ENCODE results near the gene NTN5. TPM values are rescaled to one million over a fixed set of nuclear protein-coding genes. Genes with fewer than 3 reads are reported as not detected.
A peak's percentile ranks its signal among the peaks of the same experiment; 100 is the strongest.
"Not testable (repeated sequence)": the region's sequence is repeated elsewhere in the genome, so short reads cannot be mapped to it uniquely, and the experiment has no call there.

Gene NTN5
- total RNA-seq, 1 experiment from 2014 or later = not detected

DNA sequence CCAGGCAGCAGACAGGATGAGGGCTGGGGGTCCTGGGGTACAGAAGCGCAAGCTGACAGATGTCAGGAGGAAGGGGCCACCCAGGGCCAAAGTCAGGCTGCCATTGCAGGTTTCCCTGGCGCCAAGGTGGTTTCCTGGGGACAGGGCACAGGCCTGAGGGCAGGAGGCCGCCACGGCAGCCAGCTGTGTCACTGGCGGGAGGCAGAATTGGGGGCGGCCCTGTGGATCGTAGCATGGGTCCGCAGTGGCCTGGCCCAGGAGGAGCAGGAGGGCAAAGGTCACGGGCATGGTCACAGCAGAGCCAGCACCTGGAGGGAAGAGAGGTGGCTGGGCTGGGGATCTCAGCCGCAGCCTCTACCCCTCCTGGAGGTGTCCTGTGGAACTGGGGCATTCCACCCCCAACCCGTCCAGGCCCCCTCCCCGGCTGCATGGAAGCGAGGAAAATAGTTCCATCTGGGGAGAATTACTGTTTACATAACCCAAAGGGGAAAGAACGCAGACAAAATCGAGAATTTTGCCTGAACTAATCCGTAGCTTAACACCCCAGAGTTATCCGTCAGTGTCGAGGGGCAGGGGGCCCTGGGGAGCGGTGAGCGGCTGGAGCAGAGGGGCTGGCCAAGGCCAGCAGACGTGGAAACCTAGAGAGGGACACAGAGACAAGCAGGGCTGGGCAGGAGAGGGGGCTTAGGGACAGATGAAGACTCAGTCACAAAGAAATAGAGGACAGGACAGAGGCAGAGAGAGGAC is 1.9 kb downstream of the NTN5 start:
- Histone ChIP-seq H3K27me3 (replicated peaks) (no peaks in the 10 kb centered on the region), H3K36me3 (no peaks in the 10 kb centered on the region), H3K4me3 (no peak overlapping the region), H3K4me1 (replicated peaks) (no peaks in the 10 kb centered on the region), H3K9me3 (replicated peaks) (no peaks in the 10 kb centered on the region), H3K27ac (no peak overlapping the region)
- DNase-seq (ENCODE audit: low read depth in 1 of 2, low spot score in 2 of 2) = no peak

DNA sequence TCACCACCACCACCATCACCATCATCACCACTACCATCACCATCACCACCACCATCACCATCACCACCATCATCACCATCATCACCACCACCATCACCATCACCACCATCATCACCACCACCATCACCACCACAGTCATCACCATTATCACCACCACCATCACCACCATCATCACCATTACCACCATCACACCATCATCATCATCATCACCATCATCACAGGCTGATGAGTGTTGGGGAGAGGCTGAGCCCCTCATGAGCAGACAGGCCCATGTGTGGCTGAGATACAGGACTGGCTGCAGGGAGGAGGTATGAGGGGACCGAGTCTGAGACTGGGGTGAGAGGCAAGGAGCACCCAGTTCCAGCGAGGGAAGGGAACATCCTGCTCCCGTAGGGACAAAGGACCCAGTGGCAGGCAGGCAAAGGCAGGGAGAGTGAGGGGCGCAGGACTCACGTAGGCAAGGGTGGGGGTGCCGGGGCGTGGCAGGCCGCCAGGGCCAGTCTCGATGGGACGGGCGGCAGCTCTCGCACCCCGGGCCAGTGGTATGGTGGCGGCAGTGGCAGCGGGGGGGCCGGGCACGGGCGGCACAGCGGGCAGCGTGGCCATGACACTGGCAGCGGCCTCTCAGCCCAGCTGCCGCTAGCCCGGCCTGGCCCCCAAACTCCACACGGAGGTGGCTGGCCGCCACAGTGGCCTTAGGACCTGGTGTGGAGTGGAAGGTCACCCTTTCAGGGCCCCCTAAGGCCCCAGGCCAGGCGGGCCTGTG is 2.7 kb downstream of the NTN5 start:
- no peak overlapping the region for H3K27ac ChIP-seq
- no peak for DNase-seq (ENCODE audit: low read depth in 1 of 2, low spot score in 2 of 2)
- H3K4me1 ChIP-seq (replicated peaks) = no peaks in the 10 kb centered on the region
- no peak overlapping the region for H3K4me3 ChIP-seq
- H3K27me3 ChIP-seq (replicated peaks) = no peaks in the 10 kb centered on the region
- no peaks in the 10 kb centered on the region for H3K9me3 ChIP-seq (replicated peaks)
- no peaks in the 10 kb centered on the region for H3K36me3 ChIP-seq

DNA sequence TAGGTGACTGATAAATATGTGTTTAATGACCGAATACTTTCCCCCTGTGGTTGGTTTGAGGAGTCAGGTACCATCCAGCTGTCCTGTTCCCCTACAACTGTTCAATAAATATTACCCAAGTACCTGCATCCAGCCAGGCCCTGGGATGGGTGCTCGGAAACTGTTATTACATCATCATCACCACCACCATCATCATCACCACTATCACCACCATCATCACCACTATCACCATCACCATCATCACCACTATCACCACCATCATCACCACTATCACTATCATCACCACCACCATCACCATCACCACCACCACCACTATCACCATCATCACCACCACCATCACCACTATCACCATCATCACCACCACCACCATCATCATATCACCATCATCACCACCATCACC is 4.1 kb downstream of the NTN5 start:
- H3K36me3 ChIP-seq = no peaks in the 10 kb centered on the region
- H3K27ac ChIP-seq = no peak overlapping the region
- no peak overlapping the region for H3K4me3 ChIP-seq
- no peaks in the 10 kb centered on the region for H3K27me3 ChIP-seq (replicated peaks)
- DNase-seq (ENCODE audit: low read depth in 1 of 2, low spot score in 2 of 2) = no peak
- no peaks in the 10 kb centered on the region for H3K9me3 ChIP-seq (replicated peaks)
- no peaks in the 10 kb centered on the region for H3K4me1 ChIP-seq (replicated peaks)

DNA sequence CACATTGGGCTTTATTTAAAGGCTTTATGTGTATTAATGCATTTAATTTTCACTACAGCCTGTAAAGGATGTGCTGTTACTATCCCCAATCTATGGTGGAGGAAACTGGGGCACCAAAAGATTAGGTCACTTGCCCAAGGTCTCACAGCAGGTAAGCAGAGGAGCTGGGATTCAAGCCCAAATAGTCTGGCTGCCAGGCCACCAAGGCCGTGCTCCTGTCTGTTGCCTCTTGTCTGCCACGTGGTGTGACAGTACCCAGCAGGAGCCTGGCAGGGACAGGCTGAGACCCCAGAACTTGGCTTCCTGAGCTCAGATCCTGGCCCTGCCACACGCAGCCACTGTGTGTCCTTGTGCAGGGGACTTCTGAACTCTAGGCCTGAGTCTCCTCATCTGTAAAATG is 4.5 kb downstream of the NTN5 start:
- Histone ChIP-seq H3K4me1 (replicated peaks) (no peaks in the 10 kb centered on the region), H3K27me3 (replicated peaks) (no peaks in the 10 kb centered on the region), H3K4me3 (no peak overlapping the region), H3K36me3 (no peaks in the 10 kb centered on the region), H3K9me3 (replicated peaks) (no peaks in the 10 kb centered on the region), H3K27ac (no peak overlapping the region)
- DNase-seq (ENCODE audit: low read depth in 1 of 2, low spot score in 2 of 2) = no peak

DNA sequence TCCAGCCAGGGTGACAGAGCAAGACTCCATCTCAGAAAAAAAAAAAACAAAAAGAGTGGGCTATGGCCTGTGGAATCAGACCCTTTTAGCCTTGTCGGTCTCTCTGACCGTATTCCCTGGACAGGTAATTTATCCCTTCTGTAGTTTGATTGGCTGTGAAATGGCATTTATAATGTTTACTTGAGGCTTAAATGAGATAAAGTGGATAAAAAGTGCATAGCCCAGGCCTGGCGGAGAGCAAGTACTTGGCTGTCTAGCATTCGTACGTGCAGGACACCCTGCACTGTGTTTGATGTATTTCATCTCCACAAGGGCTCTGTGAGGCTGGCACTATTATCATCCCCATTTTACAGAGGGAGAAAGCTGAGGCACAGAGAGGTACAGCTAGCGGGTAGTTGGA is 7.0 kb downstream of the NTN5 start:
- no peak for DNase-seq (ENCODE audit: low read depth in 1 of 2, low spot score in 2 of 2)
- Histone ChIP-seq H3K36me3 (no peaks in the 10 kb centered on the region), H3K4me3 (no peak overlapping the region), H3K9me3 (replicated peaks) (no peaks in the 10 kb centered on the region), H3K4me1 (replicated peaks) (0 out of 2 replicates have a peak, but pooled peaks cover under 1% of the 10 kb centered on the region), H3K27me3 (replicated peaks) (no peaks in the 10 kb centered on the region), H3K27ac (no peak overlapping the region)

- Histone ChIP-seq H3K27me3 (replicated peaks) (no peaks in the 10 kb centered on the region), H3K36me3 (no peaks in the 10 kb centered on the region), H3K4me1 (replicated peaks) (0 out of 2 replicates have a peak, but pooled peaks cover 3% of the 10 kb centered on the region), H3K4me3 (no peak overlapping the region), H3K9me3 (replicated peaks) (no peaks in the 10 kb centered on the region), H3K27ac (no peak overlapping the region)
- no peak for DNase-seq (ENCODE audit: low read depth in 1 of 2, low spot score in 2 of 2)
Observed at GRCh38 chr19:48664476-48664875, 8.3 kb downstream of the NTN5 start.

DNA sequence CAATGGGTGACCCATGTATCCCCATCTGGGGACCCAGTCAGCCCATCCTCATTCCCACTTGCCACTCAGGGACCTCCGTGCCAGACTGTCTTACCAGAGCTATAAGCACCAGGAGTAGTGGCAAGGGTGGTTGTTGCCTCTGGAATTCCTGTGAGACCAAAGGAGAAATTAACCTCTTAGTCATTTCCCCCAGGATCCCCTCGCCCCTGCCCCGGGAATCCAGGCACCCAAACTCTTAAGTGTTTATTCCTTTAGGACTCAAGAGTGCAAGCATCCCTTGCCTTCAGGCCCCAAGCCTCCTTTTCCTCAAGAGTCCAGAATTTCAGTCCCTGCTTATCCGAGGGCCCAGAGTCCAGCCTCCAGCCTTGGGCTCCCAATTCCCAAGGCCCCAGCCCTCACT is 9.2 kb downstream of the NTN5 start:
- Histone ChIP-seq H3K36me3 (no peaks in the 10 kb centered on the region), H3K4me1 (replicated peaks) (0 out of 2 replicates have a peak, but pooled peaks cover 3% of the 10 kb centered on the region), H3K4me3 (no peak overlapping the region), H3K9me3 (replicated peaks) (no peaks in the 10 kb centered on the region), H3K27ac (no peak overlapping the region), H3K27me3 (replicated peaks) (no peaks in the 10 kb centered on the region)
- DNase-seq (ENCODE audit: low read depth in 1 of 2, low spot score in 2 of 2) = no peak

DNA sequence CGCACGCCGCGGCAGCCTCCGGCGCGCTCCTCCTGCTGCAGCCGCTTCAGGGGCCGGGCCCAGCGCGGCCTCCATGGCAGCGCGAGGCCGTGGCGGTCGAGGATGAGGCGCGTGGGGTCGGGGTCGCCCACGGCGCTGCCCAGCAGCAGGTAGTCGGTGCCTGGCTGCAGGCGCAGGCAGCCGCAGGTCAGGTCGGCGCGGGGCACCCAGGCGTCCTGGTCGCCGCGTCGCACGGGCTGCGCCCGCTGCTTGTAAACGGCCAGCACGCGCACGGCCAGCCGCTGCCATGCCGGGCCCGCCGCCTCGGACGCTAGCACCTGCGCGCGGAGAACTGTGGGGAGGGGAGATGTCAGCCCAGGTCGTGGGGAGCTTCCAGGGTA is 11.1 kb downstream of the NTN5 start:
- Histone ChIP-seq H3K27ac (no peak overlapping the region), H3K36me3 (no peaks in the 10 kb centered on the region), H3K4me1 (replicated peaks) (peaks cover 14% of the 10 kb centered on the region), H3K27me3 (replicated peaks) (no peaks in the 10 kb centered on the region), H3K4me3 (no peak overlapping the region), H3K9me3 (replicated peaks) (no peaks in the 10 kb centered on the region)
- no peak for DNase-seq (ENCODE audit: low read depth in 1 of 2, low spot score in 2 of 2)

DNA sequence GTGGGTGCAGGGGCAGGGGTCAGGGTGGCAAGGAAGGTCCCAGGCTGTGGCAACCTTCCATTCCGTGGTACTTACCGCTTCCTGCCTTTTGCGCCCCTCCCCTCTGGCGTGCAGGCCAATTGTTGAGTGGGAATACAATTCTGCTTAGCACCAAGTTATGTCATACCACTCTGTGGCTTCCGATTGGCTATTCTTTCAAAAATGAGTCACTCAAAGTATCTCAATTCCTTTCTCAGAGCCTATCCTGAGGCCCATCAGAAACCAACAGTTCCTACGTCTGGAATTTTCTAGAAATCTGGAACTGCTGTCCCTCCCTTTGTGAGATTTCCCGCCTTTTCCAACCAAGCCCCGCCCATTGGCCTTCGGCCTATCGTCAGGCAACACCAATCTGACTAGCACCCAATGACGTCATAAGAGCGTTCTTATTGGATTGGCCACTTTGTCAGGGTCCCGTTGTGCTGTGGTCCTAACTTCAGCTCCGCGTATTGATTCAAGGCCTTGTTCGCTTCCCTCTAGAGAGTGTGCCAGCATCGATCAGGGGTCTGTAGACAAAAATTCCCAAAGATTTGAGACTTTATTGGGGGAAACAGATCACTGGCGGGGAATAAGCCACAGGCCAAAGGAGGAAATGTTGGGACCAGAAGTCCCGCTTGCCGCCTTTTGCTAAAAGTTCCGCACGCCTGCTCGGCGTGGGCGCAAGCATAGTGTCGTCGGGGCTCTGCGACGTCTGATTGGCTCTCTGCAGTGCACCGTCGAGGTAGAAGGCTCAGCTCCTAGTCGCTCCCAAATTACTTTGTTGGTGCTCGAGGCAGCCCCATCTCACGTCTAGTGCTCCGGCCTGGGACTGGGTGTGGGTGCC is 11.7 kb downstream of the NTN5 start:
- no peak overlapping the region for H3K4me3 ChIP-seq
- peak; percentile 92 to 93 for DNase-seq (ENCODE audit: low read depth in 1 of 2, low spot score in 2 of 2)
- peak overlapping the region; percentile 46 for H3K27ac ChIP-seq

DNA sequence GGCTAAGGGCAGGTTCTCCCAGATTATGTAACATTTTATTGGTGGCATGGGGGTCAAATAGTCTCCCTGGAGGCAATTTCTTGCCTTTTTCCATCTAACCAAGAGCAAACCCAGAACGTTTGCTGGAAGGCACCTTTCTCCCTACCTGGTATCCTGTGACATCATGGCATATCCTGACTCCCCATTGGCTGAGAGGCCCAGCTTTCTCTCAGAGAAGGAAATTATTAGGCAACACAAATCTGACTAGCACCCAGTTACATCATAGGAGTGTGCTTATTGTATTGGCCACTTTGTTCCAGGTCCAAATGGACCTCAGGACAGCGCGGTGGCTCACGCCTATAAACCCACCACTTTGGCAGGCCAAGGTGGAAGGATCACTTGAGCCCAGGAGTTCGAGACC is 13.0 kb downstream of the NTN5 start:
- no peak for DNase-seq (ENCODE audit: low read depth in 1 of 2, low spot score in 2 of 2)
- Histone ChIP-seq H3K4me3 (no peak overlapping the region), H3K27me3 (replicated peaks) (no peaks in the 10 kb centered on the region), H3K27ac (no peak overlapping the region), H3K9me3 (replicated peaks) (no peaks in the 10 kb centered on the region), H3K36me3 (no peaks in the 10 kb centered on the region), H3K4me1 (replicated peaks) (peaks cover 19% of the 10 kb centered on the region)

More for the DNA sequence above, 11.7 kb downstream of the NTN5 start:
- Histone ChIP-seq H3K36me3 (no peaks in the 10 kb centered on the region), H3K9me3 (replicated peaks) (no peaks in the 10 kb centered on the region), H3K27me3 (replicated peaks) (no peaks in the 10 kb centered on the region), H3K4me1 (replicated peaks) (peaks cover 19% of the 10 kb centered on the region)

DNA sequence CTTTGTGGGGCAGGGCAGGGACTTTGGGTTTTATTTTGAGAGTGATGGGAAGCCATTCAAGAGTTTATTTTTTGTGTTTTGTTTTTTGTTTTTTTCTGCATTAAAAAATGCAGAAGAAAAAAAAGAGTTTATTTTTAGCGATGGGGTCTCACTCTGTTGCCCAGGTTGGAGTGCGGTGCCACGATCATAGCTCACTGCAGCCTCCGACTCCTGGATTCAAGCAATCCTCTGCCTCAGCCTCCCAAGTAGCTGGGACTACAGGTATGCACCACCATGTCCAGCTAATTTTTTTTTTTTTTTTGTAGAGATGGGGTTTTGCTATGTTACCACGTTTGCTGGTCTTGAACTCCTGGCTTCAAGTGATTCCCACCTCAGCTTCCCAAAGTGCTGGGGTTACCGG is 14.3 kb downstream of the NTN5 start:
- H3K4me1 ChIP-seq (replicated peaks) = peaks cover 27% of the 10 kb centered on the region
- no peak overlapping the region for H3K27ac ChIP-seq
- H3K27me3 ChIP-seq (replicated peaks) = no peaks in the 10 kb centered on the region
- no peak for DNase-seq (ENCODE audit: low read depth in 1 of 2, low spot score in 2 of 2)
- H3K9me3 ChIP-seq (replicated peaks) = no peaks in the 10 kb centered on the region
- no peak overlapping the region for H3K4me3 ChIP-seq
- H3K36me3 ChIP-seq = no peaks in the 10 kb centered on the region

- not testable (repeated sequence) for H3K27ac ChIP-seq; H3K36me3 ChIP-seq; H3K27me3 ChIP-seq (replicated peaks); H3K4me3 ChIP-seq; DNase-seq (ENCODE audit: low read depth in 1 of 2, low spot score in 2 of 2); H3K9me3 ChIP-seq (replicated peaks)
- H3K4me1 ChIP-seq (replicated peaks) = peaks cover 30% of the 10 kb centered on the region
Observed at GRCh38 chr19:48657828-48658227, 15.0 kb downstream of the NTN5 start.

GRCh38 chr19:48656840-48657474 is 15.9 kb downstream of the NTN5 start:
- Histone ChIP-seq H3K27ac (peak overlapping the region; percentile 13), H3K4me1 (replicated peaks) (peaks cover 30% of the 10 kb centered on the region), H3K4me3 (no peak overlapping the region), H3K27me3 (replicated peaks) (no peaks in the 10 kb centered on the region), H3K36me3 (no peaks in the 10 kb centered on the region), H3K9me3 (replicated peaks) (no peaks in the 10 kb centered on the region)
- DNase-seq (ENCODE audit: low read depth in 1 of 2, low spot score in 2 of 2) = peak; percentile 68 to 85
